ENCODE measurements around the gene VAT1L.

DNA sequence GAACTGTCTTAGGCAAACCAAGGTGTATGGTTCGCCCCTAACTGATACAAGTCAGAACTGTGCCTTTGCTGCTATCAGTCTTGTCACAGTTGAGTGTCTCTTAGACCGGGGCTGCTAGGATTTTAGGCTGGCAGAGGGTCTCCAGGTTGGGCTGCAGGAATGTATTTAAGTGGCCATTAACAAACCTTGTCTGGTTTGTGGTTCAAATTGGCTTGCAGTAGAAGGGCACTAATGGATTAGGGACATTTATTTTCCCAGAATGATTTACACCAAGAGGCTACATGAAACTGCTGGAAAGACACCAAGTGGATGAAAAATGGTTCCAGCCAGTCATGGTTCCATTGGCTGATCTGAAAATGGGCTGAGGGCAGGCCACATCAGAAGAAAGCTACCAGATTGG lies 5.1 kb downstream of the VAT1L start:
- no peak for TF ChIP-seq EZH2phosphoT487 (IDR thresholded peaks at IDR 0.05; ENCODE audit: low read depth, severe bottlenecking, unreplicated experiment)
- TF ChIP-seq, protein P1, sequence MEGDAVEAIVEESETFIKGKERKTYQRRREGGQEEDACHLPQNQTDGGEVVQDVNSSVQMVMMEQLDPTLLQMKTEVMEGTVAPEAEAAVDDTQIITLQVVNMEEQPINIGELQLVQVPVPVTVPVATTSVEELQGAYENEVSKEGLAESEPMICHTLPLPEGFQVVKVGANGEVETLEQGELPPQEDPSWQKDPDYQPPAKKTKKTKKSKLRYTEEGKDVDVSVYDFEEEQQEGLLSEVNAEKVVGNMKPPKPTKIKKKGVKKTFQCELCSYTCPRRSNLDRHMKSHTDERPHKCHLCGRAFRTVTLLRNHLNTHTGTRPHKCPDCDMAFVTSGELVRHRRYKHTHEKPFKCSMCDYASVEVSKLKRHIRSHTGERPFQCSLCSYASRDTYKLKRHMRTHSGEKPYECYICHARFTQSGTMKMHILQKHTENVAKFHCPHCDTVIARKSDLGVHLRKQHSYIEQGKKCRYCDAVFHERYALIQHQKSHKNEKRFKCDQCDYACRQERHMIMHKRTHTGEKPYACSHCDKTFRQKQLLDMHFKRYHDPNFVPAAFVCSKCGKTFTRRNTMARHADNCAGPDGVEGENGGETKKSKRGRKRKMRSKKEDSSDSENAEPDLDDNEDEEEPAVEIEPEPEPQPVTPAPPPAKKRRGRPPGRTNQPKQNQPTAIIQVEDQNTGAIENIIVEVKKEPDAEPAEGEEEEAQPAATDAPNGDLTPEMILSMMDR (IDR thresholded peaks at IDR 0.05; ENCODE audit: poor library complexity), result no peak
